GM06990 (cell line): ENCODE results near the gene AFAP1.
"Not testable (repeated sequence)": the region's sequence is repeated elsewhere in the genome, so short reads cannot be mapped to it uniquely, and the experiment has no call there.

Experiments used
- DNase-seq: peaks from one replicate; pipeline ENCODE4 v3.0.0-alpha.2; 2011; ENCODE audit not compliant: insufficient read length; ENCODE audit errors: extremely low read depth
- H3K27me3 ChIP-seq: replicated peaks from 2 replicates; pipeline ENCODE4 v1.6.0; 2011; ENCODE audit warnings: low read length; ENCODE audit not compliant: control insufficient read depth, insufficient read depth
- H3K36me3 ChIP-seq: 2 replicates; pipeline ENCODE4 v1.5.1; 2011; ENCODE audit warnings: low read length; ENCODE audit not compliant: control insufficient read depth, insufficient read depth
- H3K4me3 ChIP-seq: replicated peaks from 2 replicates; pipeline ENCODE4 v1.5.1; 2011; ENCODE audit warnings: low read depth, mild to moderate bottlenecking, control low read depth, low read length
- TF ChIP-seq, protein P1 (sequence below): IDR thresholded peaks from 2 replicates; pipeline ENCODE4 v1.5.1; 2011; ENCODE audit warnings: low read length, control low read depth, mild to moderate bottlenecking, inconsistent platforms; ENCODE audit not compliant: insufficient read depth, poor library complexity, severe bottlenecking

AFAP1 gene

GRCh38 chr4:7924163-7924562 is 15.5 kb downstream of the AFAP1 start:
- Histone ChIP-seq H3K27me3 (no peaks in the 10 kb centered on the region; the same call in 1 of the 2 replicates), H3K36me3 (no peaks in the 10 kb centered on the region), H3K4me3 (no peak overlapping the region)
- no peak for DNase-seq
- TF ChIP-seq, protein P1, sequence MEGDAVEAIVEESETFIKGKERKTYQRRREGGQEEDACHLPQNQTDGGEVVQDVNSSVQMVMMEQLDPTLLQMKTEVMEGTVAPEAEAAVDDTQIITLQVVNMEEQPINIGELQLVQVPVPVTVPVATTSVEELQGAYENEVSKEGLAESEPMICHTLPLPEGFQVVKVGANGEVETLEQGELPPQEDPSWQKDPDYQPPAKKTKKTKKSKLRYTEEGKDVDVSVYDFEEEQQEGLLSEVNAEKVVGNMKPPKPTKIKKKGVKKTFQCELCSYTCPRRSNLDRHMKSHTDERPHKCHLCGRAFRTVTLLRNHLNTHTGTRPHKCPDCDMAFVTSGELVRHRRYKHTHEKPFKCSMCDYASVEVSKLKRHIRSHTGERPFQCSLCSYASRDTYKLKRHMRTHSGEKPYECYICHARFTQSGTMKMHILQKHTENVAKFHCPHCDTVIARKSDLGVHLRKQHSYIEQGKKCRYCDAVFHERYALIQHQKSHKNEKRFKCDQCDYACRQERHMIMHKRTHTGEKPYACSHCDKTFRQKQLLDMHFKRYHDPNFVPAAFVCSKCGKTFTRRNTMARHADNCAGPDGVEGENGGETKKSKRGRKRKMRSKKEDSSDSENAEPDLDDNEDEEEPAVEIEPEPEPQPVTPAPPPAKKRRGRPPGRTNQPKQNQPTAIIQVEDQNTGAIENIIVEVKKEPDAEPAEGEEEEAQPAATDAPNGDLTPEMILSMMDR: no peak

DNA sequence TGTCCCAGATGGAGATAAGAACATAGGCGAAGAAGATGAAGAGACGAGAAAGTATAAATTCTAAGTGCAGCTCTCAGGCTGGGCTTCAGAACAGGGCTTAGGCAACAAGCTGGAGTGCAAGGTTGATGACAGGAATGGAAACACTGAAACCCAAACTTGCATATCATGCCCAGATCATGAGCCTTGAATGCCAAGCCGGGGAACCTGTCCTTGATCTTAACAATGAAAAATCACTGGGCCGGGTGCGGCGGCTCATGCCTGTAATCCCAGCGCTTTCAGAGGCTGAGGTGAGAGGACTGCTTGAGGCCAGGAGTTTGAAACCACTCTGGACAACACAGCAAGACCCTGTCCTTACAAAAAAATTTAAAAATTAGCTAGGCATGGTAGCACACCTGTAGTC is 17.2 kb downstream of the AFAP1 start:
- Histone ChIP-seq H3K27me3 (no peaks in the 10 kb centered on the region; the same call in 1 of the 2 replicates), H3K4me3 (no peak overlapping the region), H3K36me3 (no peaks in the 10 kb centered on the region)
- TF ChIP-seq, protein P1: no peak
- DNase-seq: no peak

DNA sequence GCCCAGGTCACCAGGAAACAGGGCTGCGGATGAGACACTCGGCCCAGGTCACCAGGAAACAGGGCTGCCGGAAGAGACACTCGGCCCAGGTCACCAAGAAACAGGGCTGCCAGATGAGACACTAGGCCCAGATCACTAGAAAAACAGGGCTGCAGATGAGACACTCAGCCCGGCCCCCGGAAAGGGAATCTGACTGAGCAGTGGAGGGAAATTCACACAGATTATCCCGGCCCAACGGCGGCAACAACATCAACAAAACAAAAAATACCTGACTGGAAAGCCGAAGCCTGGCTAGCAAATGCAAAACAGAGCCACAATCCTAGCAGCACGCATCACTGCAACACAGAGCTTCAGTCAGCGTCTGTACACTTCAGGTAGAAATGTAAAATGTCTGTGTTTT is 20.7 kb downstream of the AFAP1 start:
- DNase-seq: no peak
- no peaks in the 10 kb centered on the region; the same call in 1 of the 2 replicates for H3K27me3 ChIP-seq

DNA sequence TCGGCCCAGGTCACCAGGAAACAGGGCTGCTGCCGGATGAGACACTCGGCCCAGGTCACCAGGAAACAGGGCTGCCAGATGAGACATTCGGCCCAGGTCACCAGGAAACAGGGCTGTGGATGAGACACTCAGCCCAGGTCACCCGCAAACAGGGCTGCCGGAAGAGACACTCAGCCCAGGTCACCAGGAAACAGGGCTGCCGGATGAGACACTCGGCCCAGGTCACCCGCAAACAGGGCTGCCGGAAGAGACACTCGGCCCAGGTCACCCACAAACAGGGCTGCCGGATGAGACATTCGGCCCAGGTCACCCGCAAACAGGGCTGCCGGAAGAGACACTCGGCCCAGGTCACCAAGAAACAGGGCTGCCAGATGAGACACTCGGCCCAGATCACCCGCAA is 21.5 kb downstream of the AFAP1 start:
- not testable (repeated sequence) for H3K4me3 ChIP-seq, H3K36me3 ChIP-seq, DNase-seq, H3K27me3 ChIP-seq

More for the DNA sequence above, 20.7 kb downstream of the AFAP1 start:
- no peak overlapping the region for H3K4me3 ChIP-seq
- H3K36me3 ChIP-seq: no peaks in the 10 kb centered on the region
- TF ChIP-seq, protein P1: no peak

DNA sequence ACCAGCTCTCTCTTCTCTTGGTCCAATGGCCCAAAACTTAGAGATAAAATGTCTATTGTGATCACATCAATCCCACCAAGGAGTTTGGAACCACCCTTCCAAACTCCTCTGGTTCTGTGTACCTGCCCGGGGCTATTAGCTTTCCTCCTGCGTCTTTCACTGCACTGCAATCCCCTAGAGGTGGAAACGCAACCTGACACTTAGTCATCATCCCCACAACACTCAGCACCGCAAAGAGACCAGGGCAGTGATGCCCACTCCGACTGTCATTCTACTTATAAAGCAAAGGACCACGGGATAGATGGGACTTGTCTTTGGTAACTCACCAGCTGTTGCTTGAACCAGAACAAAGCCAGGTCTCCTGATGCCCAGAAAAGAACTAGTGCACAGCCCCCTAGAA is 22.0 kb downstream of the AFAP1 start:
- Histone ChIP-seq H3K36me3 (no peaks in the 10 kb centered on the region), H3K4me3 (no peak overlapping the region), H3K27me3 (no peaks in the 10 kb centered on the region; the same call in 1 of the 2 replicates)
- TF ChIP-seq, protein P1: no peak
- no peak for DNase-seq

DNA sequence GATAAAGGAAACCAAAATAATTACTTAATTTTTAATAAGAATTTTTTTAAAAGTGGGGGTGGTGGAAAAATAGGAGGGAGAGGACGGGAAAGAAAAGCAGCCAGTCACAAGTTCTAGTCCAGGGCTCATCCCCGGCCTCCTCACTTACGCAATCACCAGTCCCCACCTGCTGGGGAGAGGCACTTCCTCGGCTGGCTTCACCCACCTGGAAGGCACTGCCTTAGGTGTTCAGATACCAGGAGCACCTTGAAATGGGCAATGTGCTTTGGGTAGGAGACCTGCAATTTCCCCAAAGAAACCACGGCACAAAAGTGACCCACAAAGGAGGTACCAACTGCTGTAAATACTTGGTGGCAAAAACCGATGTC is 23.8 kb downstream of the AFAP1 start:
- no peak overlapping the region for H3K4me3 ChIP-seq
- no peaks in the 10 kb centered on the region; the same call in 1 of the 2 replicates for H3K27me3 ChIP-seq
- TF ChIP-seq, protein P1: no peak
- DNase-seq: no peak
- no peaks in the 10 kb centered on the region for H3K36me3 ChIP-seq
